GM18511 (cell line): ENCODE data around the gene TCIRG1.
"Not testable (repeated sequence)": the region's sequence is repeated elsewhere in the genome, so short reads cannot be mapped to it uniquely, and the experiment has no call there.

Experiments used
- ATAC-seq: cut with Tn5 transposase; IDR thresholded peaks from one replicate; pipeline ENCODE4 v1.9.1; 2021; ENCODE audit warnings: mild to moderate bottlenecking, moderate library complexity; ENCODE audit not compliant: unreplicated experiment

TCIRG1 gene, protein sequence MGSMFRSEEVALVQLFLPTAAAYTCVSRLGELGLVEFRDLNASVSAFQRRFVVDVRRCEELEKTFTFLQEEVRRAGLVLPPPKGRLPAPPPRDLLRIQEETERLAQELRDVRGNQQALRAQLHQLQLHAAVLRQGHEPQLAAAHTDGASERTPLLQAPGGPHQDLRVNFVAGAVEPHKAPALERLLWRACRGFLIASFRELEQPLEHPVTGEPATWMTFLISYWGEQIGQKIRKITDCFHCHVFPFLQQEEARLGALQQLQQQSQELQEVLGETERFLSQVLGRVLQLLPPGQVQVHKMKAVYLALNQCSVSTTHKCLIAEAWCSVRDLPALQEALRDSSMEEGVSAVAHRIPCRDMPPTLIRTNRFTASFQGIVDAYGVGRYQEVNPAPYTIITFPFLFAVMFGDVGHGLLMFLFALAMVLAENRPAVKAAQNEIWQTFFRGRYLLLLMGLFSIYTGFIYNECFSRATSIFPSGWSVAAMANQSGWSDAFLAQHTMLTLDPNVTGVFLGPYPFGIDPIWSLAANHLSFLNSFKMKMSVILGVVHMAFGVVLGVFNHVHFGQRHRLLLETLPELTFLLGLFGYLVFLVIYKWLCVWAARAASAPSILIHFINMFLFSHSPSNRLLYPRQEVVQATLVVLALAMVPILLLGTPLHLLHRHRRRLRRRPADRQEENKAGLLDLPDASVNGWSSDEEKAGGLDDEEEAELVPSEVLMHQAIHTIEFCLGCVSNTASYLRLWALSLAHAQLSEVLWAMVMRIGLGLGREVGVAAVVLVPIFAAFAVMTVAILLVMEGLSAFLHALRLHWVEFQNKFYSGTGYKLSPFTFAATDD

DNA sequence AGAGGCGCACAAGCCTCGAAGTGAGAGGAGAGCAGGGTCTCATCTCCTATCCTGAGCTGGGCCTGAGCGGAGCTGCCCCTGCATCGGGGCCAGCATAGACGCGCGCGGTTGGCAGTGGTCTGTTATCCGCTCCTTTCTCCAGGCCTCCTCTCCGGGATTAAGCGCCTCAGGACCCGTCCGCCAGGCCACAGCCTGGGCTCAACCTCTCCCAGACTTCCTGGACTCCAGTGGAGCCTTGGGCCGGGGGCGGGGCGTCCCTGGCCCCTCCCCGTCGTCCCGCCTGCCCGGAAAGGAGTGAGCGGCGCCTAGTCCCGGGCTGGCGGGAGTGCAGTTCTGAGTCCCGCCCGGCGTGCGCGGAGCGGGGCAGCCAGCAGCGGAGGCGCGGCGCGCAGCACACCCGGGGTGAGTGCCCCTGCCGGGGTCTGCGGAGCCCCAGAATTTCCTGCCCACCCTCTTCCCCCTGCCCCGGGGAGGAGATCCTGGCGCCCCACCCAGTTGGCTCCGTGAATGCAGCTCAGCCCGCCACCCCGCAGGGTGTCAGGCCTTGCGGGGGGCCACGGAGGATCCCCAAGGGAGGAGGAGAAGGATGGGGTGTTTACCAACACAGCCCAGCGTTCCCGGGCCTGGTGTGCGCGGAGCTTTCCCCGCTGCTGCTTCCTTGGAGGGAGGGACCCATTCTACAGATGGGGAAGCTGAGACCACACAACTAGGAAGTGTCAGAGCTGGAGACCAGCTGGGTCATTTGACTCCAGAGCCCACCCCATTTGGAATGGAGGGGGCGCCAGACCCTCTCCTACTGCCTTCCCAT is at the start of gene TCIRG1:
TCIRG1 (plus strand) TSS at position 308 of the 808 bp plus-strand sequence. CDS start 2,247 bp downstream, outside the sequence.
- ATAC-seq = peak; percentile 55

DNA sequence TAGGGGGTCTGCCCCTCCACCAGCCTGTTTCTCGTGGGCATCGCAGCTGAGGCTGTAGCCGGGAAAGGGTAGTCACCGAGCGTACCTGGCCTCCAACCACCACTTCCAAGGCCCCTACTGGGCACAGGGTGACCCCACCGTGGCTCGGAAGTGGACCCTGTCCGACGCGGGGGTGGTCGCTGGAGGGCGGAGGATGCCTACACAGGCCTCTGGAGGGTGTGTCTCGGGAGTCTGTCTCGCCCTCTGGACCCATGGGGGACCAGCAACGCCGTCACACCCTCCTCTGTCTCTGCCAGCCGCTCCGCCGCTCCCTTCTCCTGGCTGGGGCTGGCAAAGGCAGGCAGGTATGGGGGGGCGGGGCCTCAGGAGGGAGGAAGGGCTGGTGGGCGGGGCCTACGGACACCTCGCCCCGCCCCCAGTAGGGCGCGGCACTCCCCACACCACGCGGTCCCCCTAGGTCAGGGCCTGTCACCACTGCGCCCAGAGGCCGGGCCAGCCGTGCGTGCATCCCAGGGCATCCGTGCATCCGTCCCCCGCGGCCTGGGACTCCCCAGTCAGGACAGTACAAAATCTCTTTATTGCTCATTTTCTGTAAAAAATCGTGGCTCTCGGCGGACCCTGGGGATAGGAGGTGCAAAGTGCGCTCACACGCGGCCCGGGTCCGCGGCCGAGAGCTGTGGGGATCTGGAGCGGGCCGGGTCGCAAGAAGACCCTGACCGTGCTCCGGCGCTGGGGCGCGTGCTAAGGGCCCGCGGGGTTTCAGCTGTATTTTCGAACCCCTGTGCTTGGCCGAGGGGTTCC is 48.1 kb upstream of the TCIRG1 start:
- ATAC-seq = not testable (repeated sequence)

DNA sequence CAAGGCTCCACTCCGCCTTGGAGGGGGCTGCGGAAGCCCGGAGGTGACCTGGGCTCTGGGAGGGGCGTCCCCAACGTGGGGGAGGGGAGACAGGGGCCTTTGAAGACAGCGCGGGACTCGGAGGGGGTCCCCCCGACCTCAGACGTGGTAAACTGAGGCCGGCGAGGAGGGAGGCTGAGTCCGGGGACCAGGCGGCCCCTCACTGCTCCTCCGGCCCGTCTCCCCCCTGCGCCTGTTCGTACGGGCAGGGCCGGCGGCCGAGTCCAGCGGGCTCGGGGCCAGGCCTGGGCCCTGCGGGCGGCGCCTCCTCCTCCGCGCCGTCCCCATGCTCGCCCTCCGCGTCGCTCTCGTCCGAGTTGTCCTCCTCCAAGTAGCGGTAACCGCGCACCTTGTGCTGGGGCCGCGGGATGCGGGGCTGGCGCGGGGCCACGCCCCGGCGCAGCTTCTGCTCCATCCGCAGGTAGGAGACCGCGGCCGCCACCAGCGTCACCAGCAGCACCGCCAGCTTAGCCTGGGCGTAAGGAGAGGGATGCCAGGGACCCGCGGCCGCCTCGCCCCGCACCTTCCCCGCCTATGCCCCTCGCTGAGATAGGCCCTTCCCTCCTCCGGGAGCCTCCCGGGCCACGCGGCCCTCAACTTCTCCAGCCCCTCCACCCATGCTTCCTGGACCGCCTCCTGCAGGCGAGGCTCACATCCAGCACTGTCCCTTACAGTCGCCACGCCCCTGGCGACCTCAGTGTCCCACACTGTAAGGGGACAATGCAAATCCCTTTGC is 47.3 kb upstream of the TCIRG1 start:
- ATAC-seq = not testable (repeated sequence)

DNA sequence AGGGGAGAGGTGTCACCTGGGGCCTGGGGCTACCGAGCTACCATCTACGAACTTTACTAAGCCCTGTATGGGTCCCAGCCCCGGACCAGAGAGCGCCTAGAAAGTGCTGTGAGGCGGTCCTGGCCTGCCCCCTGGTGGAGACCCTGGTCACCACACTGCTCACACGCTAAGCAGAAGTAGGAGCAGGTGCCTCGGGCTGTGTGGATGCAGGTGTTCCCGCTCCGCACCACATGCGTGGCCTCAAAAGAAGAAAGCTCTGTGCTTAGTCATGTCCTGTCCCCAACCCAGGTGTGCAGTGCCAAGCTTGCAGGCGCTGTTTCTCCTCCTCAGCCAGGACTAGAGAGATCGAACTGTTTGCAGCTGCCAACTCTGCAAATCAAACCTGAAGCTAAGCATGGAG is 45.0 kb upstream of the TCIRG1 start:
- ATAC-seq = not testable (repeated sequence)

DNA sequence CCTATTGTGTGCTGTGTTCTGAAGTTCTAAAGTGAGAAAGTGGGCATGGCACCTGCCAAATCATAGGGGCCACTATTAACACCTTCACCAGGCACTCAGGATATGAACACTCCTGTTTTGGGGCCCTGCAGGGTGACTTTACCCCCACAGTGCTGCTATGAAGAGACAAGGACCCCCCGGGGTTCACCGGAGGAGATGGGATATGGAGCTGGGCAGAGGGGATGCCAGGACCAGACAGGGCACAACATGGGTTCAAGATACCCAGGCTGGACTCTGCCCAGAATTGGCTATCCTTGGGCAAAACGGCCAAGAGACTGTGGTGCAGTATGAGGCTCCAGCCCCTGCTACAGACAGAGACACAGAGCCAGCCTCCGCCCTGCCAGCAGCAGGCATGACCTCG is 44.4 kb upstream of the TCIRG1 start:
- ATAC-seq = not testable (repeated sequence)

DNA sequence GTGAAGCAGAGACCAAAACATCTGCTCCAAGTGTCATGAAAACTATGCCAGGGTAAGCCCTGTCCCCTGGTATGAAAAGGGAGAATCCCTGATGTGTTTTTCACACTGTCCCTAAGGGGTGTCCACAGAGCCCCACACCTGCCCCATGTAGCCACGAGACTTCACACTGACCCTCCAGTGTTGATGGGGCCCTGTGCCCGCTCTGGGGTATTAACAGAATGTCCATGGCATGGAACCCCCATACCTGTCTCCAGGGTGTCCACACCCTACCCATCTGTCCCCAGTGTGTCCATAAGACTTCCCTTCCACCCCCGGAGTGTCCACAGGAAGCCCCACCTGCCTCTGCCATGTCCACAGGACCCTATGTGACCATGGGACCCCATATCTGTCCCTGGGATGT is 43.7 kb upstream of the TCIRG1 start:
- ATAC-seq = not testable (repeated sequence)

DNA sequence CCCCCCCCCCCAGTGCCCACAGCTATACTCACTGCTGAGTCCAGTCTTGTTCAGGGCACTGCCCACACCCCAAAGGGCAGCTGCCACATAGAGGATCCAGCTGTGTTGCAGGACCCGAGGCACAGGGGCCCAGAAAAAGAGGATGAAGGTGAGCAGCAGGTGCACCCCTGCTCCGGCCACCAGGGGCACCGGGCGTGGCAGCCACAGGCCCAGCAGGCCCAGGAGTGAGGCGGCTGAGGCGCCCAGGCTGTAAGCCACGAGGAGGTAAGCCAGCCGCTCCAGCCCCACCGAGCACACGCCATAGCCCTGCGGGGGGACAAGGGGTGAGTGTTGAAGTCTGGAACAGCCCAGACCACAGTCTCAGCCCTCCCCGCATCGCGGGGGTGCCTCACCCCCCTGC is 43.2 kb upstream of the TCIRG1 start:
- ATAC-seq = not testable (repeated sequence)

DNA sequence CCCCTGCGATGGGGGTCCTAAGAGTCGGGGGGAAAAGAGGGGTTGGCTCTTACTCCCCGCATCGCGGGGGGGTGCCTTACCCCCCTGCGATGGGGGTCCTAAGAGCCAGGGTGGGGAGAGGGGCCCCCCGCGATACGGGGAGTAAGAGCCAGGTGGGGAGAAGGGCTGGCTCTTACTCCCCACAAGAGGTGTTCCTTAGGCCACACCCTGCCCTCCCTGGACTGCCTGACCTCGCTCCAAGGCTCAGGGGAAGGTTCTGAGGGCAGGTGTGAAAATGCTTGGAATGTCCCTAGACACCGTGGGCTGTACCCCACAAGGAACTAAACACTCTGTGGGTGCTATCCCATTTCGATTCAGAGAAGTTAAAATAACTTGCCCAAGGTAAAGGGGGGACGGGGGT is 42.8 kb upstream of the TCIRG1 start:
- ATAC-seq = no peak

DNA sequence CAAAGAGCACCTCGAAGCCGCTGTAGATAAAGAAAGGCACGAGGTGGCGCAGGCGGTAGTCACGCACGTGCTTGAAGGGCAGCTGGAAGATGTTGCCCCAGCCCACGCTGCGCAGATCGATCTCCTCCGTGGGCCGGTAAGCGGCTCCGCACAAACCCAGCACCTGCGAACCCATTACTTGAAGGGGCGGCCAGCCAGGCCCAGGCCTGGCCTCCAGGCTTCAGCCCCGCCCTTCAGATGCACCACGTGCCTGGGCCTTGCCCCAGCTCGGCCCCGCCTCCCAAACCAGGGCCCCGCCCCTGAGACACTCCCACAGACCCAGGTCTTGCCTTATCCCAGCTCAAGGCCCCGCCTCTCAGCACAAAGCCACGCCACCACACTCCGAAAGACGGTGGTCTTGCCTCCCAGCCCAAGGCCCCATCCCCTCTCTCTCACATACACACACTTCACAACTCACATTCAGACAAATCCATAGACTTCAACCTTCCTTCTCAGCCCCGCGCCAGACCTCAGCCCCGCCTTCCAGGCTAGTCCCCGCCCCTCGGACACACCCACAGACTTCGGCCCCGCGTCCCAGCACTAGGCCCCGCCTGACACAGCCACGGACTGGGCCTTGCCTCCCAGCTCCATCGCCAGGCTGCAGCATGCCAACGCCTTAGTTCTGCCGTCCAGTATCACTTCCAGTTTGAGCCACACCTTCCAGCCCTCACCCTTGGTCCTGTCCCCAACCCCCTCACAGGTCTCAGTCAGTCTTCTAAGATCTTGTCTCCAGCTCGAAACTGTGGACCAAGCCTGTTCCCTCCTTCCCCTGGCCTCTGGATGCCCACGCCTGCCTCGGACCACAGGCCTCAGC is 42.0 kb upstream of the TCIRG1 start:
- ATAC-seq = no peak

DNA sequence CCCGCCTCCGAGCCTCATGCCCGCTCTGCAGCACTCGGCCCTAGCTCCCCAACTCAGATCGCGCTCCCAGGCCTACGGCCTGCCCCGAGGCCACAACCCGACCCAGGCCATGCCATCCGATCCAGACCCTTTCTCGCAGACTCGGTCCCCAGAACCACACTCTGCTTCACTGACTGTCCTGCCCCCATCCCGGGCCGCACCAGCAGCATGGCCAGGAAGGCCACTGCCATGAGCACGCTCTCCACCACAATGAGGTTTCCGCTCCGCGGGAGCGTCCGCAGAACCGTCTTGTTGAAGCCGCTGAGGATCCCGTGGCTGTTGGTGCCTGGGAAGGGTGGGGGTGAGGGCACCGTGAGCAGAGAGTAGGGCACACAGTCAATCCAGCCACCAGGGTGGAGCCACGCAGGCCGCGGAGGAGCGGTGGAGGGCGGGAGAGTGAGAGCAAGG is 41.3 kb upstream of the TCIRG1 start:
- ATAC-seq = no peak

DNA sequence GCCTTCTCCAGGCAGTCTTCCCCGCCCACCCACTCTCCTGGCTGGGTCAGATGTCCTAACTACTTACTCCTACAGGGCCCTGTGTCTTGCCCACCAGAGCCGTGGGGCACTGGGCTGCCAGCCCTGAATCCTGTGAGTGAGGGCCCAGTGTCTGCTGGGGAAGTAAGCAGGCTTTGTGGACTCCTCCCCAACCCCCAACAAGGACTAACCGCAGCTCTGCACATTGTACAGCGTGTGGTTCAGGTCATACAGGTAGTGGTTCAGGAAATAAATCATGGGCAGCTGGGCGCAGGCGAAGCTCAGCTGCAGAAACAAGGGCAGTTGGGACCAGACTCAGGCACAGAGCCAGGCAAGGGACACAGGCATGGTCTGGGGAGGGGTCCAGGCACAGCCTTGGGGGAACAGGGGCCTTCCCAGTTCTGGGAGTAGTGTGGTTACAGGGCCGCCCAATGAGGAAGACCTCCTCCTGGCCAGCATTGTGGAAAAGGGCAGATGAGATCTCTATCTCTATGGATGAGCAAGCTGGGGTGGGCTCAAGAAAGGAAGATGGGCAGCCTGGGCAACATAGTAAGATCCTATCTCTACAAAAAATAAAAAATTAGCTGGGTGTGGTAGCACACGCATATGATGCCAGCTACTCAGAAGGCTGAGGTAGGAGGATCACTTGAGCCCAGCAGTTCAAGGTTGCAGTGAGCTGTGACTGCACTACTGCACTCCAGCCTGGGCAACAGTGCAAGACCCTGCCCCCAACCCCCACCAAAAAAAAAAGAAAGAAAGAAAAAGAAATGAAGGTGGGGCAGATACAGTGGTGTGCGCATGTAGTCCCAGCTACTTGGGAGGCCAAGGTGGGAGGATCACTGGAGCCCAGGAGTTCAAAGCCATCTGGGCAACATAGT is 40.4 kb upstream of the TCIRG1 start:
- ATAC-seq = no peak

DNA sequence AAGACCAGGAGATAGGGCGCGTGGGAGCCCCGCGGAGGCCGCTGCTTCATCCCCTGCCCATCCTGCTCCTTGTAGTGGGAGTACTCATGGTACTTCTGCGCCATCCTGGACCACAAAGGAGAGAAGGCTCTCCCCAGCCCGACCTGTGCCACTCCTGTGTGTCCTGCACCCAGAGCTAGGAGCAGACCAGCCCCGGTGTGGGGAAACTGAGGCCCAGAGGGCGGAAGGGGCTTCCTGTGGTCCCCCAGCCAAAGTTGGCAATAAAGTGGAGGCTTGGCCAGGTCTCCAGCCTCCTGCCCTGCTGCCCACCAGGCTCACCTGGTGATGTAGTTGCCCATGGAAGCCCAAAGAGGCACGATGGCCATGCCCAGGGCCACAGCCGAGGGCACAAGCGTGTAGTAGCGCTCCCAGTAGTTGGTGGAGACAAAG is 39.6 kb upstream of the TCIRG1 start:
- ATAC-seq = no peak

DNA sequence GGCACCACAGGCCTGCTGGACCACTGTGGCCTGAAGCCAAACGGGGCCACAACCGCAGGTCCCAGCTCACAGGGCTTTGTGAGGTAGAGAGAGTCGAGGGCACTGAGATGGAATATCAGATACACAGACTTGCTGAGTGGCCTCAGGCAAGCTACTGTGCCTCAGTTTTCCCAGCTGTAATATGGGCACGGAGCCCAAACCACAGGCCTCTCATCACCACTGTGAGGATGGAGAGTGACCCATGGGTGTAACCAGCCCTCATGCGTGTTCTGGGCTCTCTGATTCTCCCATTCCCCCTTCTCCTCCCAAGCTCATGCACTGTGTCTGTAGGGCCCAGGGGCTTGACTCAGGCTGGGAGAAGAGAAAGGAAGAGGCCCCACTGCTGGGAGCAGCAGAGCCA is 39.1 kb upstream of the TCIRG1 start:
- no peak for ATAC-seq

DNA sequence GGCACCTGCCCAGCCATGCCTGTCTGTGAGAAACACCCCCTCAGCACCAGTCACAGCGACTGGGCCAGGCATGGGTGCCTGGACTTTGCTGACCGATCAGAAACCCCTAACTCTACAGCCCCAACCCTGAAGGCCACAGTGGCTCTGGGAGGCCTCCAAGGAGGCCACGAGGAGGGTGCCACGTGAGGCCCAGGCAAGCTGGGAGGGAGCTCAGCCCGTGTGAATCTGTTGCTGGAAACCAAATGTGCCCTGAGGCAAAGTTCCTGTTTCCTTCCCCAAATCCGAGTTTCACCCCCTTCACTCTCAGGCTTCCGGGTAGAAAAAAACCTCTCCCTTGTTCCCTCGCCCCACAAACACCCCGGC is 36.3 kb upstream of the TCIRG1 start:
- ATAC-seq = peak; percentile 13

DNA sequence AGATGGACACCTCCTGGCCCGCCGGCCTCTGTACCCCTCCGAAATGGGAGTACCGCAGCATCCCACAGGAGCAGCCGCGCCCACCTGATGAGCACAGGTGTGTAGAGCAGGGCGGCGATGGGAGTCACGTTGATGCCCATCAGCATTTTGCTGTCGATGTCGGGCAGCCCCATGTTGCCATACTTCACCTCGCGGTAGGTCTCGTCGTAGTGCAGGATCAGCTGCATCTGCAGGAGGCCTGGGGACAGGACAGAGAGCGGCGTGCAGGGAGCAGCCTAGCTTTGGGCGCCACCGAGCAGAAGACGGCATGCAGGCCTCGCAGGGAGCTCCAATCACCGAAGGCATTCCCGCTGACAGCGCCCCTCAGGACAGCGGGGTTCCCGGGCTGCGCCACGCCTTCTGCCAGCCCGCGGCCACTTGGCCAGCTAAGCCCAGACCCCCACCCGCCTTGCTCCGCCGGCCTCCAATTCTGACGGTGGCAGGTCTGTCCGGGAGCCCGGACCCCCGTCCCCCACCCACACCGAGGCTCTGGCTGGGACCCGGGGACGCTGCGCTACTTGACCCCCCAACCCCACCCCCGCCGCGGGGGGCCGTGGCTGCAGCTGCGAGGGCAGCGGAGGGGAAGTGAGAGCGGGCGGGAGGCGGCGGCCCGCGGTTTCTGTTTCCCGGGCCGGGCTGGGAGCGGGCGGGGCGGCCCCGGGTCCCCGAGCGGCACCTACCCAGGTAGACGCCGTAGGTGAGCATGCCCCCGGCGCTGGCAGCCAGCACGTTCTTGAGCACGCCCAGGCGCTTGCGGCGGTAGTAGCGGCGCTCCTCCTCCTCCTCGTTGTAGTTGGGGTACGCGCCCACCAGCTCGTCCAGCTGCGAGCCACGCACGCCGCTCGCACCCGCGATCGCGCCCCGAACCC is 35.6 kb upstream of the TCIRG1 start:
- peak; percentile 50 for ATAC-seq

DNA sequence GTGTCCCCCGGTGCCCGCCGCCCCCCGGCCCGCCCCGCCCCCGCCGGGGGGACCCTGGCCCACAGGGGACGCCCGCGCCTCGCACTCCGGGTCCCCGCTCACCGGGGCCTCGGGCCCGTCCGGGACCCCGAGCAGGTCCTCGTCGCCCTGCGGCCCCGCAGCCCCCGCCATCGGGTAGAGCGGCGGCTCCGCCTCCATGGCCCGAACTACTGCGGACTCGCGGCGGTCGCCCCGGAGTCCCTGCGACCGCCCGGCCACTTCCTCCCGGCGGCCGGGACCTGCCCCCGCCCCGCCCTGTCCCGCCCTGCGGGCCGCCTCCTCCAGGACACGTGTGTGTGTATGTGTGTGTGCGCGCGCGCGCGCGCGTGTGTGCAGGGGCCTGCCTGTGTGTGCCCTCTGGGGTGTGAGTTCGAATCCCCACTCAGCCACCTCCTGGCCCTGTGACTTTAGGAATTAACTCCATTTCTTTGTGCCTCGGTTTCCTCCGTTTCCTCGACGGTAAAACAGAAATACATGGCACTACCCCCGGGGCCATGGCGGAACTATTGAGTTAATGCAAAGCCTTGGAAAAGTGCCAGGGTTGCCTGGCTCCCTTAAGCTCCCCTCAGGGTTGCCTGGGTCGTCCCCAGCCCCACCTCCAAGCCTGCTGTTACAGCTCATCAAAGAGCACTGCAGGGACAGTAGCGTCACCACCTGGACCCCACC is 34.8 kb upstream of the TCIRG1 start, which contains the start of gene UNC93B1:
UNC93B1 (minus strand) TSS at position 252 of the 705 bp plus-strand sequence; CDS start at position 198, 54 bp downstream.
- ATAC-seq = peak; percentile 60
